MM.1S (cell line): ENCODE data around the gene SETMAR.

Experiments used
- CTCF ChIP-seq: fragments of 300-600 bp; sonication (generic); IDR thresholded peaks from 2 replicates; pipeline ENCODE4 v1.5.1; 2016; ENCODE audit warnings: antibody characterized with exemption, low read length, mixed read lengths
- EZH2 ChIP-seq: fragments of 300-600 bp; sonication (generic); optimal IDR thresholded peaks from 2 replicates; pipeline ENCODE3; 2017; ENCODE audit warnings: low read depth, mild to moderate bottlenecking, antibody characterized with exemption, low read length, mixed read lengths
- EZH2phosphoT487 ChIP-seq: fragments of 300-600 bp; sonication (generic); IDR thresholded peaks from 2 replicates; pipeline ENCODE4 v1.6.1; 2018; ENCODE audit warnings: antibody characterized with exemption, low read length

- TF ChIP-seq CTCF (no peak), EZH2 (no peak), EZH2phosphoT487 (no peak)
Measured at GRCh38 chr3:4292301-4292700, 10.9 kb upstream of the SETMAR start.
